ENCODE results near the gene SIRT1.
"Not testable (repeated sequence)": the region's sequence is repeated elsewhere in the genome, so short reads cannot be mapped to it uniquely, and the experiment has no call there.

Gene SIRT1

DNA sequence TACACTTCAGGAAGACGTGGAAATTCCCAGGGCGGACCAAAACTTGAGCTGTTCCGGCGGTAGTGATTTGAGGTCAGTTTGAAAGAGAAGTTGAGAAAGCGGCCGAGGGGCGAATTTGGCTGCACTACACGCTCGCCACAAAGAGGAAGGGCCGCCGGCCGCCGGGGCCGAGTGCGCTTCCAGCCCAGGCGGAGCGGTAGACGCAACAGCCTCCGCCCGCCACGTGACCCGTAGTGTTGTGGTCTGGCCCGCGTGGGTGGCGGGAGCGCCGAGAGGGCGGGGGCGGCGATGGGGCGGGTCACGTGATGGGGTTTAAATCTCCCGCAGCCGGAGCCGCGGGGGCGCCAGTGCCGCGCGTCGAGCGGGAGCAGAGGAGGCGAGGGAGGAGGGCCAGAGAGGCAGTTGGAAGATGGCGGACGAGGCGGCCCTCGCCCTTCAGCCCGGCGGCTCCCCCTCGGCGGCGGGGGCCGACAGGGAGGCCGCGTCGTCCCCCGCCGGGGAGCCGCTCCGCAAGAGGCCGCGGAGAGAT lies at the start of gene SIRT1:
SIRT1 (plus strand) TSS at position 344 of the 529 bp plus-strand sequence; CDS start at position 410, 66 bp downstream.
- peak; percentile 95 for DNase-seq

- not testable (repeated sequence) for DNase-seq
Measured at GRCh38 chr10:67835541-67836394, 48.7 kb upstream of the SIRT1 start.

GRCh38 chr10:67836488-67836887 lies 48.0 kb upstream of the SIRT1 start:
- DNase-seq: no peak

DNA sequence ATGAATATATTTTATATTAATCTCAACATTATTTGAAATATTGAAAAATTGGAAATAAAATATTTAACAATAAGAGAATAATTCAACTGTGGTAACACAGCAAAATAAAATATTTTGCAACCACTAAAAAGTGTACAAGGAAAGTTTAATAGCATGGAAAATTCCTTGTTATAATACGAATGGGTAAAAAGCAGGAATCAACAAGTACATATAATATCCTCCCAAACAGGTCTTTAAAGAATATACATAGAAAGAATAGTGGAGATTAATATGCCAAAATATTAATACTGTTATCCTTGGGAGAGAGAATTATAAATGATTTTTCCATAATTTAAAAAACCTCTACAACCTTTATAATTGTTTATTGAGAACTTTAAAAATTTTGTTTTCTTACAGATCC lies 47.5 kb upstream of the SIRT1 start:
- no peak for DNase-seq

DNA sequence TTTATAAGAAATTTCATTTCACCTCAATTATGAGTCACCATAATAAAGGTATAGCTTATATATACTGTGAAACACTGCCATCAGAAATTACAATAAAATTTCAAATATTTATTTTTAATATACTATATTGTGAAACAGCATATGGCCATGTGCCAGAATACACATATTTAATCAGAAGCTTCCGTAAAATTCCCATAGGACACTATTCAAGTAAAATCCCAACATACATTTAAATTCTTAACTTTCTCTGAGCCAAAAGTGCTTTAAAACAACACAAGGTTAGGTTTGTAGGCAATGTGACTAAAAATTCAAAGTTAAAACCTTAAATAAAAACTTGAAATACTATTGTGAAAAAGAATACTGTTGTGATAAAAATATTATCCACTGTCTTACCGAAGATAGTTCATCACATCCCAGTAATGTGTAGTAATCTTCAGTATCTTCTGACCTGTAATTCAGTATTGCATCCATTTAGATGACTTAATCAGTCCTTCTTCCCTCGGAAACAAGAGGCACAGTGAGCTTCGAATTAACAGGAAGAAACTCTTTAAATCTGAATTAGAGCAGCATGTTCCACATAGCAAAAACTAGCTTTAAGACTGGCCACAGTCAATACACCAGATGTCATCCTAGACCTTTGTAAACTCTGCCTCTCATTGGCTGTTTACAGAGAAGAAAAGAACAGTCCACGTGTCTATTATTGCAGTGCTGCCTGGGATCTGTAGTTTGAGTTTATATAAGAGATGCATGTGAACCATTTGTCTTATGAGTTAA lies 46.7 kb upstream of the SIRT1 start, which contains the start of gene DNAJC12:
DNAJC12 (minus strand) TSS at position 648 of the 774 bp plus-strand sequence; CDS start at position 471, 177 bp downstream.
- peak; percentile 14 for DNase-seq

- DNase-seq: not testable (repeated sequence)
Measured at GRCh38 chr10:67839511-67839910, 44.9 kb upstream of the SIRT1 start.

GRCh38 chr10:67839951-67840350 lies 44.5 kb upstream of the SIRT1 start:
- DNase-seq: no peak

GRCh38 chr10:67841737-67842136 lies 42.7 kb upstream of the SIRT1 start:
- DNase-seq: no peak

DNA sequence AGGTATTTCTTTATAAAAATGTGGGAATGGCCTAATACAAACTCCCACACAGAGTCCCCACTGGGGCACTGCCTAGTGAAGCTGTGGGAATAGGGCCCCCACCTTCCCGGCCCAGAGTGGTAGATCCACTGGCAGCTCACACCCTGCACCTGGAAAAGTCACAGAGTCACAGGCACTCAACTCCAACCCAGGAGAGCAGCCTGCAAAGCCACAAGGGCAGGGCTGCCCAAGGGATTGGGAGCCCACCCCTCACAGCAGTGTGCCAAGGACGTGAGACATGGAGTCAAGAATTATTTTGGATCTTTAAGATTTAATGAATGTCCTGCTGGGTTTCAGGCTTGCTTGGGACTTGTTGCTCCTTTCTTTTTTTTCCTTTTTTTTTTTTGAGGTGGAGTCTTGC lies 41.2 kb upstream of the SIRT1 start:
- no peak for DNase-seq

GRCh38 chr10:67849331-67850011 lies 35.0 kb upstream of the SIRT1 start:
- DNase-seq: peak; percentile 96

GRCh38 chr10:67851186-67851585 lies 33.3 kb upstream of the SIRT1 start:
- no peak for DNase-seq

DNA sequence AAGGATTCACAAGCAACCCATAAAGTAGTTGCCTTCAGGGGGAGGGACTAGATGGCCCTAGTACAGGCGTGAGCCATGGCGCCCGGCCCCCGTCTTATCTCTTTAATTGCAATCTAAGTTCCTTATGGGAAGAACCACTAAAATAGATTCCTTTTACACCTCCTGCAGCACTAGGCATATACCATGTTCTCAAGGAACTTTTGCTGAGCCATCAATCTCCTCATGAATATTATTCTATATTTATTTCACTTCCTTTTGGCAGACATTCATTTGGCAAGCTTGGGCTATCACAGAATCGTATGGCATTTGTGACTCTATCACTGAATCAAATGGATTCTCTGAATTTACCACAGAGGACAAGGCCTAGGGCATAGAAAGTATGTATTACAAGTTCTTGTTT lies 31.7 kb upstream of the SIRT1 start:
- DNase-seq: no peak

DNA sequence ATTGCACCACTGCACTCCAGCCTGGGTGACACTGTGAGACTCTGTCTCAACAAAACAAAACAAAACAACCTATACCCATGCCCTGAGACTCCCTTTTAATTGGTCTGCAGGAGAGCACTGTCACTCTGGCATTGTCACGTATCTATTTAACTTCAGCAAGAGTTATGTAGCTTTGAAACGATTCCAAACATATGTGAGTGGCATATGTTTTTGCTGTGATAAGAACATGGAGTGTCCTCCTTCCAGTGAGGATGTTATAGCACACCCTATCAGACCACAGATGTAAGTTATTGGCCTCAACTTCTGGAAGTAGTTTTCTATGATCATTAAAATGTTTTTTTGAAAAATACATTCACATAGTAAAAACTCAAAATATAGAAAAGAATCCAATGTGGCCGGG lies 30.9 kb upstream of the SIRT1 start:
- no peak for DNase-seq

- no peak for DNase-seq
Measured at GRCh38 chr10:67858971-67859370, 25.5 kb upstream of the SIRT1 start.

- no peak for DNase-seq
Measured at GRCh38 chr10:67861750-67862432, 22.6 kb upstream of the SIRT1 start.

DNA sequence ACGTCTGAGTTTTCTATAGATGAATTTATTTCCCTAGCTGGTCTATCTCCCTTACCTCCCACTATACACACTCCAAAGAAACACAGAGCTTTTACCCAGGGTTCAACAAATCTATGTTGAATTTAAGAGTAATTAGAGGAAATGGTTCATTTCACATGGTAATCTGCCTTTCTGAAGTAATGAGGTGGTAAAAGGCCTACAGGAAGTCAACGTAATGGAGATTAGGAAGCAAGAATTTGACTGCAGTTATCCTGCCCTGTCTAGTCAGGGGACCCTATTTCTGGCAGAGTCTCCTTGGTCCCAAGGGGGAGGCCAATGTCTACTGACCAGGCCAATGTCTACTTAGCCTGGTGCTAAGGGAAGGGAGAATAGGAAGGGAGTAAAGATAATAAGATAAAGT lies 21.4 kb upstream of the SIRT1 start:
- DNase-seq: no peak

GRCh38 chr10:67864607-67865371 lies 19.7 kb upstream of the SIRT1 start:
- DNase-seq: no peak

- no peak for DNase-seq
Measured at GRCh38 chr10:67868132-67868531, 16.3 kb upstream of the SIRT1 start.

DNA sequence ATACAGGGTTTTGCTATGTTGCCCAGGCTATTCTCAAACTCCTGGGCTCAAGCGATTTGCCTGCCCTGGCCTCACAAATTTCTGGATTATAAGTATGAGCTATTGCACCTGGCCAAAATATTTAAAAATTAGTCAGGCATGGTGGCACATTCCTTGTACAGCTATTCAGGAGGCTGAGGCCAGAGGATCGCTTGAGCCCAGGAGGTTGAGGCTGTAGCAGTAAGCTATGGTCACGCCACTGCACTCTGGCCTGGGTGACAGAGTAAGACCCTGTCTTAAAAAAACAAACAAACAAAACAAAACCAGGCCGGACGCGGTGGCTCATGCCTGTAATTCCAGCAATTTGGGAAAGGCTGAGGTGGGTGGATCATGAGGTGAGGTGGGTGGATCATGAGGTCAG lies 14.5 kb upstream of the SIRT1 start:
- no peak for DNase-seq

DNA sequence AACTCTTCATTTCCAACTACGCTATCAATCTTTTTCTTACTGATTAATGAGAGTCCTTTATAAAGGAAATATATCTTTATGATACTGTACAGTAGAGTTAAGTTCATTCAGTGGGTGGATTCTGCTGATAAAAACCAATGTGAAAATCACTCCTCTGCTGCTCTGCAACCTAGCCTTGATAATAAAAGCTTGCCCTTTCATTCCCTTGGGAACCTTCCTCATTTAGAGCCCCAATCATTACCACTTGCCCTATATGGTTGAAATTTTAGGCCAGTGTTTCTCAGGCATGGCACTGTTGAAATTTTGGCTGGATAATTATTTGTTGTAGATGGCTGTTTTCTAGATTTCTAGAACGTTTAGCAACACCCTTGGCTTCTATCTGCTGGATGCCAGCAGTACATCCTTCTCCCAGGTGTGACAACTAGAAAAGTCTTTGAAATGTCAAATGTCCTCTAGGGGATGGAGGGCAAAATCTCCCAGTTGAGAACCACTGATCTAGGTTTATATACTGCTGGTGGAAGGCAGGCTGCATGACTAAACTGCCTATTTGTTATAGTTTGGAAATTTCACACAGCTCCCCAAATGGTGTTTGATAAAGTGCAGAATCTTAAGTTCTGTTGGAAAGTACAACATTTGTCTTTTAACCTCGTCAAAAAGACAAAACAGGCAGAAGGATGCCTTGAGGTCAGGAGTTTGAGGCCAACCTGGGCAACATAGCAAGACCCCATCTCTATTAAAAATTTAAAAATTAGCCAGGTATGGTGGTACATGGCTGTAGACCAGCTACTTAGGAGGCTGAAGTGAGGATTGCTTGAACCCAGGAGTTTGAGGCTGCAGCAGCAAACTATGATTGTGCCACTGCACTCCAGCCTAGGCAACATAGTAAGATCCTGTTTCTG lies 8.9 kb upstream of the SIRT1 start:
- no peak for DNase-seq

DNA sequence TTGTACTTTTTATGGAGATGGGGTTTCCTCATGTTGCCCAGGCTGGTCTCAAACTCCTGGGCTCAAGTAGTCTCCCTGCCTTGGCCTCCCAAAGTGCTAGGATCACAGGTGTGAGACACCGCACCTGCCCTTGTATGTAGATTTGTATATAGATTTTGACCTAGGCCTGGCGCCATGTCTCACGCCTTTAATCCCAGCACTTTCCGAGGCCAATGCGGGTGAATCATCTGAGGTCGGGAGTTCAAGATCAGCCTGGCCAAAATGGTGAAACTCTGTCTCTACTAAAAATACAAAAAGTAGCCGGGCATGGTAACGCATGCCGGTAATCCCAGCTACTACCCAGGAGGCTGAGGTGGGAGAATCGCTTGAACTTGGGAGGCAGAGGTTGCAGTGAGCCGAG lies 7.0 kb upstream of the SIRT1 start:
- DNase-seq: not testable (repeated sequence)
